IMR-90 (cell line): ENCODE measurements around the gene CAPN8.

Experiments
- CEBPB ChIP-seq: IDR thresholded peaks from 2 replicates; pipeline ENCODE4 v1.6.1; 2012; ENCODE audit warnings: low read depth, low read length, improper control_type of control experiment
- FOS ChIP-seq: fragments of 150-350 bp; IDR thresholded peaks from 2 replicates; pipeline ENCODE4 v1.6.1; 2016; ENCODE audit warnings: low read depth, low read length
- MAFK ChIP-seq: IDR thresholded peaks from 2 replicates; pipeline ENCODE4 v1.6.1; 2012; ENCODE audit warnings: low read depth, low read length, improper control_type of control experiment
- MAZ ChIP-seq: IDR thresholded peaks from 2 replicates; pipeline ENCODE4 v1.6.1; 2012; ENCODE audit warnings: low read depth, mild to moderate bottlenecking, low read length, improper control_type of control experiment, moderate library complexity, borderline replicate concordance
- MXI1 ChIP-seq: IDR thresholded peaks from 2 replicates; pipeline ENCODE4 v1.6.1; 2012; ENCODE audit warnings: low read depth, mild to moderate bottlenecking, low read length, moderate library complexity, borderline replicate concordance
- NFE2L2 ChIP-seq: fragments of 150-350 bp; IDR thresholded peaks from 2 replicates; pipeline ENCODE4 v1.6.1; 2016; ENCODE audit warnings: low read depth, mild to moderate bottlenecking, low read length
- POLR2A ChIP-seq: IDR thresholded peaks from 2 replicates; pipeline ENCODE4 v1.6.1; 2012; ENCODE audit warnings: mild to moderate bottlenecking, low read depth, low read length
- RAD21 ChIP-seq: IDR thresholded peaks from 2 replicates; pipeline ENCODE4 v1.6.1; 2012; ENCODE audit warnings: low read length, improper control_type of control experiment
- RCOR1 ChIP-seq: IDR thresholded peaks from 2 replicates; pipeline ENCODE4 v1.6.1; 2012; ENCODE audit warnings: mild to moderate bottlenecking, low read length, improper control_type of control experiment; ENCODE audit not compliant: insufficient replicate concordance
- RFX5 ChIP-seq: IDR thresholded peaks from 2 replicates; pipeline ENCODE4 v1.8.0; 2012; ENCODE audit warnings: low read depth, mild to moderate bottlenecking, low read length, moderate library complexity
- SMC3 ChIP-seq: fragments of 150-350 bp; IDR thresholded peaks from 2 replicates; pipeline ENCODE4 v1.6.1; 2016; ENCODE audit warnings: low read depth, mild to moderate bottlenecking, antibody characterized with exemption, low read length, moderate library complexity
- TF ChIP-seq, protein P1 (sequence below): conservative IDR thresholded peaks from 2 replicates; pipeline ENCODE4 v1.5.1; 2012; ENCODE audit warnings: mild to moderate bottlenecking, low read depth, low read length, improper control_type of control experiment

DNA sequence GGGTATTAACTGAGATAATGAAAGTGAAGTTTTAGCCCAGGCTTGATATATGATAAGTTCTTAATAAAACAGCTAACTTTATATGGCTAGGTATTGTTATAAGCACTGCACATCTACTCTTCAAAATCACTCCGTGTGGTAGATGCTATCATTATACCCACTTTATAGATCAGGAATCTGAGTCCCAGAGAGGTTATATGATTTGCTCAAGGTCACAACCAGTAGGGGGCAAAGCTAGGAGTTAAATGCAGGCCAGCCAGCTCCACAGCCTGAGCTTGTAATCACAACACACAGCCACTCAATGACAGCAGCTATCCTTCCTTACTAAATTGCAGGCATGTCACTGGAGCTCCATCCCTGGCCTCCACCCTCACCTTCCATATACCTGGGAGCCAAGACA is 115.8 kb downstream of the CAPN8 start:
- TF ChIP-seq POLR2A: no peak
- no peak for TF ChIP-seq MAFK
- TF ChIP-seq, protein P1, sequence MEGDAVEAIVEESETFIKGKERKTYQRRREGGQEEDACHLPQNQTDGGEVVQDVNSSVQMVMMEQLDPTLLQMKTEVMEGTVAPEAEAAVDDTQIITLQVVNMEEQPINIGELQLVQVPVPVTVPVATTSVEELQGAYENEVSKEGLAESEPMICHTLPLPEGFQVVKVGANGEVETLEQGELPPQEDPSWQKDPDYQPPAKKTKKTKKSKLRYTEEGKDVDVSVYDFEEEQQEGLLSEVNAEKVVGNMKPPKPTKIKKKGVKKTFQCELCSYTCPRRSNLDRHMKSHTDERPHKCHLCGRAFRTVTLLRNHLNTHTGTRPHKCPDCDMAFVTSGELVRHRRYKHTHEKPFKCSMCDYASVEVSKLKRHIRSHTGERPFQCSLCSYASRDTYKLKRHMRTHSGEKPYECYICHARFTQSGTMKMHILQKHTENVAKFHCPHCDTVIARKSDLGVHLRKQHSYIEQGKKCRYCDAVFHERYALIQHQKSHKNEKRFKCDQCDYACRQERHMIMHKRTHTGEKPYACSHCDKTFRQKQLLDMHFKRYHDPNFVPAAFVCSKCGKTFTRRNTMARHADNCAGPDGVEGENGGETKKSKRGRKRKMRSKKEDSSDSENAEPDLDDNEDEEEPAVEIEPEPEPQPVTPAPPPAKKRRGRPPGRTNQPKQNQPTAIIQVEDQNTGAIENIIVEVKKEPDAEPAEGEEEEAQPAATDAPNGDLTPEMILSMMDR: no peak
- no peak for TF ChIP-seq RFX5
- TF ChIP-seq MXI1: no peak
- no peak for TF ChIP-seq RAD21
- TF ChIP-seq MAZ: no peak
- TF ChIP-seq SMC3: no peak
- no peak for TF ChIP-seq CEBPB
- no peak for TF ChIP-seq RCOR1
- TF ChIP-seq FOS: no peak
- TF ChIP-seq NFE2L2: no peak
